HEK293 (cell line): ENCODE measurements around the gene TGFB2.
A peak's percentile ranks its signal among the peaks of the same experiment; 100 is the strongest.

Experiments
- CTCF ChIA-PET: fragments of 350-600 bp; formaldehyde crosslinking; extraction: SDS; loops from one replicate; lab custom pipeline; 2021; ENCODE audit warnings: antibody characterized with exemption; lab: Yijun Ruan, JAX
- POLR2A ChIA-PET: fragments of 300-600 bp; formaldehyde crosslinking; extraction: SDS; loops from one replicate; lab custom pipeline; 2020; ENCODE audit warnings: antibody characterized with exemption, inconsistent platforms; lab: Yijun Ruan, JAX
- H3K27ac ChIP-seq: fragments of 200-500 bp; sonication (Bioruptor generic); 2 replicates; pipeline ENCODE4 v1.5.1; 2014; ENCODE audit warnings: low read depth, low read length, control low read depth, inconsistent platforms; ENCODE audit errors: extremely low read depth
- H3K36me3 ChIP-seq, 2 experiments: fragments of 200-500 bp in 1 of 2; sonication (Bioruptor generic) in 1 of 2; 1 replicate in 1 of 2; 2 replicates in 1 of 2; pipeline ENCODE4 v1.5.1; 2014 to 2017; ENCODE audit warnings: inconsistent platforms in 2 of 2, low read length in 2 of 2; ENCODE audit not compliant: control insufficient read depth in 2 of 2, insufficient read depth in 1 of 2
- H3K4me1 ChIP-seq: fragments of 200-500 bp; sonication (Bioruptor generic); 2 replicates; pipeline ENCODE4 v1.5.1; 2014; ENCODE audit warnings: mild to moderate bottlenecking, low read length, inconsistent platforms; ENCODE audit not compliant: control insufficient read depth, insufficient read depth
- H3K4me3 ChIP-seq: 2 replicates; pipeline ENCODE4 v1.5.1; 2011; ENCODE audit warnings: low read depth, mild to moderate bottlenecking, control low read depth, low read length, moderate library complexity
- H3K9me3 ChIP-seq: fragments of 200-500 bp; sonication (Bioruptor generic); 2 replicates; pipeline ENCODE4 v1.5.1; 2014; ENCODE audit warnings: low read depth, low read length, inconsistent platforms; ENCODE audit not compliant: control insufficient read depth, insufficient read depth
- GLI2 ChIP-seq: fragments of 450-650 bp; formaldehyde crosslinking; IDR thresholded peaks from 2 replicates; pipeline ENCODE4; 2017; ENCODE audit warnings: missing biosample characterization, missing genetic modification characterization, low read depth, borderline replicate concordance
- MZF1 ChIP-seq: fragments of 450-650 bp; formaldehyde crosslinking; IDR thresholded peaks from 2 replicates; pipeline ENCODE4 v1.5.1; 2017; ENCODE audit warnings: missing biosample characterization, missing genetic modification characterization, borderline replicate concordance
- PRDM1 ChIP-seq: fragments of 450-650 bp; formaldehyde crosslinking; IDR thresholded peaks from 2 replicates; pipeline ENCODE4; 2016; ENCODE audit warnings: missing biosample characterization, missing genetic modification characterization
- SCRT2 ChIP-seq: fragments of 450-650 bp; formaldehyde crosslinking; IDR thresholded peaks from 2 replicates; pipeline ENCODE4 v1.5.1; 2016; ENCODE audit warnings: missing biosample characterization, missing genetic modification characterization
- ZBTB20 ChIP-seq: fragments of 450-650 bp; formaldehyde crosslinking; IDR thresholded peaks from 2 replicates; pipeline ENCODE4 v1.5.1; 2016; ENCODE audit warnings: missing biosample characterization, missing genetic modification characterization
- ZFP41 ChIP-seq: fragments of 450-650 bp; formaldehyde crosslinking; IDR thresholded peaks from 2 replicates; pipeline ENCODE4 v1.5.1; 2016; ENCODE audit warnings: missing biosample characterization, missing genetic modification characterization, borderline replicate concordance
- ZNF155 ChIP-seq: fragments of 450-650 bp; formaldehyde crosslinking; IDR thresholded peaks from 2 replicates; pipeline ENCODE4 v1.5.1; 2016; ENCODE audit warnings: missing biosample characterization, missing genetic modification characterization
- ZNF184 ChIP-seq: fragments of 450-650 bp; IDR thresholded peaks from 2 replicates; pipeline ENCODE4 v1.5.1; 2018; ENCODE audit warnings: missing biosample characterization, mild to moderate bottlenecking, missing genetic modification characterization
- ZNF394 ChIP-seq: fragments of 450-650 bp; formaldehyde crosslinking; IDR thresholded peaks from 2 replicates; pipeline ENCODE4 v1.5.1; 2016; ENCODE audit warnings: missing biosample characterization, missing genetic modification characterization, mild to moderate bottlenecking, moderate library complexity, borderline replicate concordance
- ZNF404 ChIP-seq: fragments of 450-650 bp; formaldehyde crosslinking; IDR thresholded peaks from 2 replicates; pipeline ENCODE4 v1.5.1; 2017; ENCODE audit warnings: missing biosample characterization, missing genetic modification characterization
- ZNF426 ChIP-seq: fragments of 450-650 bp; formaldehyde crosslinking; IDR thresholded peaks from 2 replicates; pipeline ENCODE4 v1.5.1; 2017; ENCODE audit warnings: missing biosample characterization, missing genetic modification characterization, mild to moderate bottlenecking, inconsistent platforms, moderate library complexity
- ZNF561 ChIP-seq: fragments of 450-650 bp; IDR thresholded peaks from 2 replicates; pipeline ENCODE4 v1.5.1; 2018; ENCODE audit warnings: missing biosample characterization, missing genetic modification characterization, borderline replicate concordance
- ZNF654 ChIP-seq: fragments of 450-650 bp; formaldehyde crosslinking; IDR thresholded peaks from 2 replicates; pipeline ENCODE4 v1.5.1; 2016; ENCODE audit warnings: low read depth, missing biosample characterization, missing genetic modification characterization
- ZNF768 ChIP-seq: fragments of 450-650 bp; formaldehyde crosslinking; IDR thresholded peaks from 2 replicates; pipeline ENCODE4 v1.5.1; 2018; ENCODE audit warnings: missing biosample characterization, mild to moderate bottlenecking, missing genetic modification characterization
- ZNF792 ChIP-seq: fragments of 450-650 bp; formaldehyde crosslinking; IDR thresholded peaks from 2 replicates; pipeline ENCODE4 v1.5.1; 2016; ENCODE audit warnings: missing biosample characterization, missing genetic modification characterization
- ZNF843 ChIP-seq: fragments of 450-650 bp; formaldehyde crosslinking; IDR thresholded peaks from 2 replicates; pipeline ENCODE4 v1.5.1; 2016; ENCODE audit warnings: missing biosample characterization, missing genetic modification characterization
- TF ChIP-seq, protein P1 (sequence below): fragments of 450-650 bp; formaldehyde crosslinking; conservative IDR thresholded peaks from 2 replicates; pipeline ENCODE4 v1.5.1; 2016; ENCODE audit warnings: low read depth, missing biosample characterization, missing genetic modification characterization
- TF ChIP-seq, protein P2 (sequence below): fragments of 450-650 bp; formaldehyde crosslinking; IDR thresholded peaks from 2 replicates; pipeline ENCODE4 v1.5.1; 2016; ENCODE audit warnings: missing biosample characterization, missing genetic modification characterization
- TF ChIP-seq, protein P3 (sequence below): fragments of 450-650 bp; formaldehyde crosslinking; IDR thresholded peaks from 2 replicates; pipeline ENCODE4 v1.5.1; 2016; ENCODE audit warnings: missing biosample characterization, missing genetic modification characterization

TGFB2 gene

DNA sequence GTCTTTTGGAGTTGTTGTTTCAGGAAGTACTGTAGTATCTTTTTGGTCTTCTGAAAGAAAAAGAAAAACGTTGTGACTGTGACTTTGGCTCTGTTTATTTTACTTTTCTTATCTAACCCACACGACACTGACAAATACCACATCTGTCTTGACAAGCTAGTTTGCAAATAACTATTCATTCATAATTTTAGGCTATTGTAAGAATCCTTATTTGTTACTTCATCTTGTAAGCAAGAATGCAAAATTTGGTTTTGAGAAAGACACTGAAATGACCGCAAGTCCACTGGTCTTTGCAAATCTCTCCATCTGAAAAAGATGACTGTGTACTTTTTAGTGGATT, 12.7 kb downstream of the TGFB2 start (continued):
- TF ChIP-seq, protein P1, sequence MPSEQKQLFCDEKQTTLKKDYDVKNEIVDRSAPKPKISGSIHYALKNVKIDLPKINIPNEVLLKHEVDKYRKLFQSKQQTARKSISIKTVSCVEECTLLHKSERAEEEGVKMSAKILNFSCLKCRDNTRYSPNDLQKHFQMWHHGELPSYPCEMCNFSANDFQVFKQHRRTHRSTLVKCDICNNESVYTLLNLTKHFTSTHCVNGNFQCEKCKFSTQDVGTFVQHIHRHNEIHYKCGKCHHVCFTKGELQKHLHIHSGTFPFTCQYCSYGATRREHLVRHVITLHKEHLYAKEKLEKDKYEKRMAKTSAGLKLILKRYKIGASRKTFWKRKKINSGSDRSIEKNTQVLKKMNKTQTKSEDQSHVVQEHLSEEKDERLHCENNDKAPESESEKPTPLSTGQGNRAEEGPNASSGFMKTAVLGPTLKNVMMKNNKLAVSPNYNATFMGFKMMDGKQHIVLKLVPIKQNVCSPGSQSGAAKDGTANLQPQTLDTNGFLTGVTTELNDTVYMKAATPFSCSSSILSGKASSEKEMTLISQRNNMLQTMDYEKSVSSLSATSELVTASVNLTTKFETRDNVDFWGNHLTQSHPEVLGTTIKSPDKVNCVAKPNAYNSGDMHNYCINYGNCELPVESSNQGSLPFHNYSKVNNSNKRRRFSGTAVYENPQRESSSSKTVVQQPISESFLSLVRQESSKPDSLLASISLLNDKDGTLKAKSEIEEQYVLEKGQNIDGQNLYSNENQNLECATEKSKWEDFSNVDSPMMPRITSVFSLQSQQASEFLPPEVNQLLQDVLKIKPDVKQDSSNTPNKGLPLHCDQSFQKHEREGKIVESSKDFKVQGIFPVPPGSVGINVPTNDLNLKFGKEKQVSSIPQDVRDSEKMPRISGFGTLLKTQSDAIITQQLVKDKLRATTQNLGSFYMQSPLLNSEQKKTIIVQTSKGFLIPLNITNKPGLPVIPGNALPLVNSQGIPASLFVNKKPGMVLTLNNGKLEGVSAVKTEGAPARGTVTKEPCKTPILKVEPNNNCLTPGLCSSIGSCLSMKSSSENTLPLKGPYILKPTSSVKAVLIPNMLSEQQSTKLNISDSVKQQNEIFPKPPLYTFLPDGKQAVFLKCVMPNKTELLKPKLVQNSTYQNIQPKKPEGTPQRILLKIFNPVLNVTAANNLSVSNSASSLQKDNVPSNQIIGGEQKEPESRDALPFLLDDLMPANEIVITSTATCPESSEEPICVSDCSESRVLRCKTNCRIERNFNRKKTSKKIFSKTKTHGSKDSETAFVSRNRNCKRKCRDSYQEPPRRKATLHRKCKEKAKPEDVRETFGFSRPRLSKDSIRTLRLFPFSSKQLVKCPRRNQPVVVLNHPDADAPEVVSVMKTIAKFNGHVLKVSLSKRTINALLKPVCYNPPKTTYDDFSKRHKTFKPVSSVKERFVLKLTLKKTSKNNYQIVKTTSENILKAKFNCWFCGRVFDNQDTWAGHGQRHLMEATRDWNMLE (tag by site-specific recombination): no peak
- TF ChIP-seq ZNF155 (tag by site-specific recombination): no peak
- TF ChIP-seq, protein P2, sequence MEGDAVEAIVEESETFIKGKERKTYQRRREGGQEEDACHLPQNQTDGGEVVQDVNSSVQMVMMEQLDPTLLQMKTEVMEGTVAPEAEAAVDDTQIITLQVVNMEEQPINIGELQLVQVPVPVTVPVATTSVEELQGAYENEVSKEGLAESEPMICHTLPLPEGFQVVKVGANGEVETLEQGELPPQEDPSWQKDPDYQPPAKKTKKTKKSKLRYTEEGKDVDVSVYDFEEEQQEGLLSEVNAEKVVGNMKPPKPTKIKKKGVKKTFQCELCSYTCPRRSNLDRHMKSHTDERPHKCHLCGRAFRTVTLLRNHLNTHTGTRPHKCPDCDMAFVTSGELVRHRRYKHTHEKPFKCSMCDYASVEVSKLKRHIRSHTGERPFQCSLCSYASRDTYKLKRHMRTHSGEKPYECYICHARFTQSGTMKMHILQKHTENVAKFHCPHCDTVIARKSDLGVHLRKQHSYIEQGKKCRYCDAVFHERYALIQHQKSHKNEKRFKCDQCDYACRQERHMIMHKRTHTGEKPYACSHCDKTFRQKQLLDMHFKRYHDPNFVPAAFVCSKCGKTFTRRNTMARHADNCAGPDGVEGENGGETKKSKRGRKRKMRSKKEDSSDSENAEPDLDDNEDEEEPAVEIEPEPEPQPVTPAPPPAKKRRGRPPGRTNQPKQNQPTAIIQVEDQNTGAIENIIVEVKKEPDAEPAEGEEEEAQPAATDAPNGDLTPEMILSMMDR (tag by site-specific recombination): no peak

DNA sequence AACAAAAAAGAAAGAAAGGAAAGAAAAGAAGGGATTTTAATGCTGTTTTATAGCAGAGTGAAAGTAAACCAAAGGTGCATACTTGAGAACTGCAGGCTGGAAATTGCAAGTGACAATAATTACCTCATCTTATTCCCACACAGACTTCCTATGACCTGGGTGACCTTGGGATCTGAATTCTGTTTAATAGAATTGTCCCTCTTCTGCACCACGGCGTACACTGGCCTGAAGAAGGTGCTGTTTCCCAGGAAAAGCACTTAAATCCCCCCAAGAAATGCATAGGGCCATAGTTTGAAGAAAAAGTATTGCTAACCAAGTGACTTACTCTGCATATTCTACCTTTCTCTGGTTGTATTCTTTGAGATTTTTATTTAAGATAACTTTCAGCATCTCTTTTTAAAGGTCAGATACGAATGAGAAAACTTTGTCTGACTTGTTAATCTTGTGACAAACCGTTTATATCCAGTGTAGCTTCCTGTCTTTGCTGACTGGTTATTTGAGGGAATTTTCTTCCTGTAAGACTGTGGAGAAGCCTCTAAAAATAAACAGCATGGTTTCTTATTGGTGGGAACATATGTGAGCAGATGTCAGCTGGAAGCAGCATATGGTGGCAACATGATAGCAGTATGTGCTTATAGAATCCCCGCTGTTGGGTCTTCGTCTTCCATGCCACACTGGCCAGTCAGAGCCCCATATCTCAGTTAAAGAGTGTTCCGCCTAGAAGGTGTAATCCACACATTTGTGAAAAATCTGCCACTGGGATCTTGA, 16.3 kb downstream of the TGFB2 start:
- H3K4me3 ChIP-seq: no peak overlapping the region
- H3K27ac ChIP-seq: no peak overlapping the region
- H3K36me3 ChIP-seq: no peaks in the 10 kb centered on the region
- TF ChIP-seq ZNF404 (tag by site-specific recombination) (no peak), PRDM1 (tag by site-specific recombination) (peak; percentile 26; the same call in 1 of the 2 replicates), ZNF654 (tag by site-specific recombination) (peak; percentile 60), ZNF792 (0 out of 2 replicates have a peak, but pooled peaks have one; percentile 41), ZBTB20 (tag by site-specific recombination) (peak; percentile 16; the same call in 1 of the 2 replicates), ZNF184 (no peak), MZF1 (peak; percentile 68; the same call in 1 of the 2 replicates)
- TF ChIP-seq, protein P2 (tag by site-specific recombination): peak; percentile 40; the same call in 1 of the 2 replicates
- TF ChIP-seq, all 188 proteins: peak for 6
- CTCF ChIA-PET: interaction anchor here (0.6 to 1.3 kb wide), 11 partner anchors 11 to 1021 kb away, joined by 3 to 6 read pairs (median 4); no protein-coding TSS in a partner anchor
- POLR2A ChIA-PET: no interaction called here
- no peaks in the 10 kb centered on the region for H3K9me3 ChIP-seq
- H3K4me1 ChIP-seq: no peaks in the 10 kb centered on the region

DNA sequence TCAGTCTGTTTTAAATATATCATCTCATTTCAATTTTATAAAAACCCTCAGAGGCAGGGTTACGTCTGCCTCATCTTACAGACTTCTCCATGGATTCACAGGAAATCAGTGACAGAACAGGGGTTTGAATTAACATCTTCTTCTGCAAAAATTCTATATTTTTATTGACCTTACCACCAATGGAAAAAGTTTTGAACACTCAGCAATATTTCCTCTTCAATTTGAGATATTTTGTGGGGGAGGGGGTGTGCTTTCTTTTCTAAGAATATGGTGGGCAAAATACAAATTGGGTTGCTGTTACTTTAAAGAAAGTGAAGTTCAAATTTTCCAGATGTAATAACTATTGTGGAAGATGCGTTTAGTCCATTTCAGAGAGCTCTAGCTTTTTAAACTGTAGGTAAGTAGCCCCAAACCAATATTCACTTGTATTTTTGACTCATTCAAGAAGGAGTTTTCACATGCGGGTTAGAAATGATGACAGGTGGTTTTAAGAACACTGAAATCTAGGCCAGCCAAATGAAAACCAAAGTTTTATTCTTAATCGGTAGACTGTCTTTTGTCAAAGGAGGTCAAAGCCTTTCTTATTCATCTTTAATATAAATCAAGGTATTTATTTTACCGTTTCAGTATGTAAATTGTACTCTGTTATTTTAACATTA, 17.4 kb downstream of the TGFB2 start:
- no peaks in the 10 kb centered on the region for H3K9me3 ChIP-seq
- POLR2A ChIA-PET: no interaction called here
- no peak overlapping the region for H3K27ac ChIP-seq
- H3K4me3 ChIP-seq: no peak overlapping the region
- CTCF ChIA-PET: interaction anchor here (0.7 to 1.4 kb wide), 2 partner anchors 13 to 317 kb away, joined by 3 read pairs; no protein-coding TSS in a partner anchor
- no peaks in the 10 kb centered on the region for H3K36me3 ChIP-seq
- no peaks in the 10 kb centered on the region for H3K4me1 ChIP-seq
- TF ChIP-seq ZNF394 (tag by site-specific recombination) (no peak), GLI2 (tag by site-specific recombination) (no peak), ZFP41 (tag by site-specific recombination) (no peak), ZNF426 (tag by site-specific recombination) (no peak), ZNF843 (tag by site-specific recombination) (no peak), ZNF768 (tag by site-specific recombination) (no peak), SCRT2 (tag by site-specific recombination) (no peak), ZNF561 (tag by site-specific recombination) (no peak)
- TF ChIP-seq, protein P3, sequence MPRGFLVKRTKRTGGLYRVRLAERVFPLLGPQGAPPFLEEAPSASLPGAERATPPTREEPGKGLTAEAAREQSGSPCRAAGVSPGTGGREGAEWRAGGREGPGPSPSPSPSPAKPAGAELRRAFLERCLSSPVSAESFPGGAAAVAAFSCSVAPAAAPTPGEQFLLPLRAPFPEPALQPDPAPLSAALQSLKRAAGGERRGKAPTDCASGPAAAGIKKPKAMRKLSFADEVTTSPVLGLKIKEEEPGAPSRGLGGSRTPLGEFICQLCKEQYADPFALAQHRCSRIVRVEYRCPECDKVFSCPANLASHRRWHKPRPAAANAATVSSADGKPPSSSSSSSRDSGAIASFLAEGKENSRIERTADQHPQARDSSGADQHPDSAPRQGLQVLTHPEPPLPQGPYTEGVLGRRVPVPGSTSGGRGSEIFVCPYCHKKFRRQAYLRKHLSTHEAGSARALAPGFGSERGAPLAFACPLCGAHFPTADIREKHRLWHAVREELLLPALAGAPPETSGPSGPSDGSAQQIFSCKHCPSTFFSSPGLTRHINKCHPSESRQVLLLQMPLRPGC (tag by site-specific recombination): no peak
